K562 (cell line): ENCODE results near the gene STAT6. TPM values are rescaled to one million over a fixed set of nuclear protein-coding genes. Genes with fewer than 3 reads are reported as not detected.
A peak's percentile ranks its signal among the peaks of the same experiment; 100 is the strongest.

Source experiments
- ARID2 ChIP-seq: fragments of 450-650 bp; IDR thresholded peaks from 2 replicates; pipeline ENCODE4 v1.6.1; 2017; ENCODE audit warnings: antibody characterized with exemption, mild to moderate bottlenecking
- ATF7 ChIP-seq: fragments of 450-650 bp; IDR thresholded peaks from 2 replicates; pipeline ENCODE4 v1.7.1; 2014; ENCODE audit warnings: mild to moderate bottlenecking, moderate library complexity
- BCLAF1 ChIP-seq, 2 experiments: fragments of 450-650 bp in 1 of 2; IDR thresholded peaks; 2 replicates each; pipeline ENCODE4 v1.6.1; 2011 to 2017; ENCODE audit warnings: low read depth in 2 of 2, antibody characterized with exemption in 1 of 2, borderline replicate concordance in 1 of 2, low read length in 1 of 2, mild to moderate bottlenecking in 1 of 2, mixed read lengths in 1 of 2; ENCODE audit not compliant: control insufficient read depth in 1 of 2
- CC2D1A ChIP-seq: fragments of 450-650 bp; IDR thresholded peaks from 2 replicates; pipeline ENCODE4 v1.6.1; 2017; ENCODE audit warnings: mild to moderate bottlenecking
- CREM ChIP-seq: IDR thresholded peaks from 2 replicates; pipeline ENCODE4 v1.6.1; 2014; ENCODE audit warnings: antibody characterized with exemption, low read depth
- ERF ChIP-seq: fragments of 450-650 bp; formaldehyde crosslinking; IDR thresholded peaks from 2 replicates; pipeline ENCODE4 v1.4.0; 2020; ENCODE audit warnings: mild to moderate bottlenecking, mixed read lengths
- KLF1 ChIP-seq: fragments of 450-650 bp; IDR thresholded peaks from 2 replicates; pipeline ENCODE4 v1.6.1; 2016; ENCODE audit warnings: missing genetic modification characterization, missing compliant biosample characterization
- MAFK ChIP-seq: IDR thresholded peaks from 2 replicates; pipeline ENCODE4 v1.6.1; 2011; ENCODE audit warnings: low read length, improper control_type of control experiment
- MAZ ChIP-seq, 2 experiments: fragments of 450-650 bp in 1 of 2; sonication (generic) in 1 of 2; formaldehyde crosslinking; IDR thresholded peaks in 1 of 2; conservative IDR thresholded peaks in 1 of 2; 2 replicates each; pipeline versions ENCODE4 v1.4.0 to v1.5.0; 2020; ENCODE audit warnings: mild to moderate bottlenecking in 1 of 2, missing genetic modification reagents in 1 of 2
- PHF20 ChIP-seq: fragments of 450-650 bp; IDR thresholded peaks from 2 replicates; pipeline ENCODE4 v1.6.1; 2018; ENCODE audit not compliant: partially characterized antibody
- PTRF ChIP-seq: fragments of 450-650 bp; IDR thresholded peaks from 2 replicates; pipeline ENCODE4 v1.6.1; 2016; ENCODE audit warnings: mild to moderate bottlenecking, missing genetic modification characterization, missing compliant biosample characterization
- RBM25 ChIP-seq: fragments of 200-400 bp; formaldehyde crosslinking; IDR thresholded peaks from 2 replicates; pipeline ENCODE4 v1.6.1; 2018; ENCODE audit warnings: low read length, low read depth, moderate library complexity; ENCODE audit not compliant: severe bottlenecking
- SIN3A ChIP-seq, 2 experiments: fragments of 150-350 bp in 1 of 2; IDR thresholded peaks; 2 replicates each; pipeline ENCODE4 v1.6.1; 2011 to 2016; ENCODE audit warnings: borderline replicate concordance in 2 of 2, low read depth in 2 of 2, low read length in 2 of 2, mild to moderate bottlenecking in 2 of 2, moderate library complexity in 2 of 2; ENCODE audit not compliant: control insufficient read depth in 1 of 2
- SLC30A9 ChIP-seq: fragments of 250-450 bp; sonication (Bioruptor Pico); IDR thresholded peaks from 2 replicates; pipeline ENCODE4 v1.8.0; 2022; ENCODE audit warnings: mild to moderate bottlenecking, moderate library complexity
- SP1 ChIP-seq: sonication (generic); formaldehyde crosslinking; IDR thresholded peaks from 2 replicates; pipeline ENCODE4 v1.8.1; 2022; ENCODE audit warnings: mild to moderate bottlenecking, missing genetic modification reagents
- ZBTB26 ChIP-seq: fragments of 450-650 bp; formaldehyde crosslinking; IDR thresholded peaks from 2 replicates; pipeline ENCODE4 v1.4.0; 2022; ENCODE audit warnings: missing genetic modification characterization
- ZNF12 ChIP-seq: sonication (generic); formaldehyde crosslinking; IDR thresholded peaks from 2 replicates; pipeline ENCODE4 v1.4.0; 2020; ENCODE audit warnings: mild to moderate bottlenecking, missing genetic modification reagents
- ZNF778 ChIP-seq: fragments of 450-650 bp; formaldehyde crosslinking; IDR thresholded peaks from 2 replicates; pipeline ENCODE4 v1.4.0; 2020; ENCODE audit warnings: mild to moderate bottlenecking, moderate library complexity
- polyA plus RNA-seq, 8 experiments: library from polyadenylated mRNA; depleted of rRNA in 4 of 8; stranded (reverse) in 5 of 8; unstranded in 3 of 8; fragments of >200 nt; fragmentation: Nextera tagmentation in 2 of 8; fragmentation: Illumina TruSeq in 1 of 8; extraction: Ambion mirVana in 2 of 8; extraction: Trizol in 1 of 8; gene quantifications; 2 replicates each; pipeline versions ENCODE4 v1.2.1 to v1.2.3, GENCODE V29; 2011 to 2014; ENCODE audit warnings: inconsistent platforms in 1 of 8, missing spikeins in 1 of 8
- total RNA-seq, 7 experiments: library from RNA; depleted of rRNA in 6 of 7; stranded (reverse); fragments of >200 nt in 6 of 7; fragmentation: Illumina TruSeq in 2 of 7; extraction: Trizol in 2 of 7; gene quantifications; 2 replicates each; pipeline versions ENCODE4 v1.2.1 to v1.2.3, GENCODE V29; 2011 to 2021; ENCODE audit warnings: low replicate concordance in 1 of 7
- TF ChIP-seq, protein P1 (sequence below): fragments of 450-650 bp; IDR thresholded peaks from 2 replicates; pipeline ENCODE4 v1.7.1; 2018; ENCODE audit warnings: mild to moderate bottlenecking, low read depth; ENCODE audit not compliant: partially characterized antibody
- TF ChIP-seq, protein P2 (sequence below), 2 experiments: fragments of 450-650 bp; IDR thresholded peaks; 2 replicates each; pipeline ENCODE4 v1.6.1; 2016

The STAT6 gene
- total and polyA plus RNA-seq, 9 of the 15 experiments (the other 6 are each of a cell fraction or from before 2014, with no cell fraction given), result 2.4 to 49.5 (median 26.5) TPM

DNA sequence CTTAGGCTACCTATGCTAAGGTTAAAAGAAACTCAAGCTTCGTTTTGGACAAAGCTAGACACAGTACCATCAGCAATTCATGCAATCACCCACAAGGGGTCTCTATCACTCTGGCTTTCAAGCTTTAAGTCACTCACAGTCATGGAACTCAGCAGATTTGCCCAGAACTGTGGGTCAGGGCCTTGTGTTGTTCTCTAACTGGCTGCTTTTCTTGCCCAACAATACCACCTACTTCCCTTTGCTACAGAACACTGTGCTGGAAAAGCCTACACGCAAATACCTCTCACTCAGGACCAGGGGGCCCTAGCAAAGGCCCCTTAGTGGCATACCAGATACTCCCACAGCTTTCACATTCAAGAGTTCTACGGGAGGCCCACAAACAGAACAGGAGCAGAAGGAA lies 41.6 kb downstream of the STAT6 start (continued):
- TF ChIP-seq PHF20, result no peak
- TF ChIP-seq MAFK, result peak; percentile 44; the same call in 1 of the 2 replicates
- TF ChIP-seq, protein P1, sequence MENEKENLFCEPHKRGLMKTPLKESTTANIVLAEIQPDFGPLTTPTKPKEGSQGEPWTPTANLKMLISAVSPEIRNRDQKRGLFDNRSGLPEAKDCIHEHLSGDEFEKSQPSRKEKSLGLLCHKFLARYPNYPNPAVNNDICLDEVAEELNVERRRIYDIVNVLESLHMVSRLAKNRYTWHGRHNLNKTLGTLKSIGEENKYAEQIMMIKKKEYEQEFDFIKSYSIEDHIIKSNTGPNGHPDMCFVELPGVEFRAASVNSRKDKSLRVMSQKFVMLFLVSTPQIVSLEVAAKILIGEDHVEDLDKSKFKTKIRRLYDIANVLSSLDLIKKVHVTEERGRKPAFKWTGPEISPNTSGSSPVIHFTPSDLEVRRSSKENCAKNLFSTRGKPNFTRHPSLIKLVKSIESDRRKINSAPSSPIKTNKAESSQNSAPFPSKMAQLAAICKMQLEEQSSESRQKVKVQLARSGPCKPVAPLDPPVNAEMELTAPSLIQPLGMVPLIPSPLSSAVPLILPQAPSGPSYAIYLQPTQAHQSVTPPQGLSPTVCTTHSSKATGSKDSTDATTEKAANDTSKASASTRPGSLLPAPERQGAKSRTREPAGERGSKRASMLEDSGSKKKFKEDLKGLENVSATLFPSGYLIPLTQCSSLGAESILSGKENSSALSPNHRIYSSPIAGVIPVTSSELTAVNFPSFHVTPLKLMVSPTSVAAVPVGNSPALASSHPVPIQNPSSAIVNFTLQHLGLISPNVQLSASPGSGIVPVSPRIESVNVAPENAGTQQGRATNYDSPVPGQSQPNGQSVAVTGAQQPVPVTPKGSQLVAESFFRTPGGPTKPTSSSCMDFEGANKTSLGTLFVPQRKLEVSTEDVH, result peak; percentile 15
- TF ChIP-seq KLF1 (tag), result no peak
- no peak for TF ChIP-seq SIN3A (IDR thresholded peaks at IDR 0.05; ENCODE audit: borderline replicate concordance in 2 of 2, control insufficient read depth in 1 of 2, low read depth in 2 of 2, low read length in 2 of 2)
- TF ChIP-seq, protein P2, sequence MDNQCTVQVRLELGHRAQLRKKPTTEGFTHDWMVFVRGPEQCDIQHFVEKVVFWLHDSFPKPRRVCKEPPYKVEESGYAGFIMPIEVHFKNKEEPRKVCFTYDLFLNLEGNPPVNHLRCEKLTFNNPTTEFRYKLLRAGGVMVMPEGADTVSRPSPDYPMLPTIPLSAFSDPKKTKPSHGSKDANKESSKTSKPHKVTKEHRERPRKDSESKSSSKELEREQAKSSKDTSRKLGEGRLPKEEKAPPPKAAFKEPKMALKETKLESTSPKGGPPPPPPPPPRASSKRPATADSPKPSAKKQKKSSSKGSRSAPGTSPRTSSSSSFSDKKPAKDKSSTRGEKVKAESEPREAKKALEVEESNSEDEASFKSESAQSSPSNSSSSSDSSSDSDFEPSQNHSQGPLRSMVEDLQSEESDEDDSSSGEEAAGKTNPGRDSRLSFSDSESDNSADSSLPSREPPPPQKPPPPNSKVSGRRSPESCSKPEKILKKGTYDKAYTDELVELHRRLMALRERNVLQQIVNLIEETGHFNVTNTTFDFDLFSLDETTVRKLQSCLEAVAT (IDR thresholded peaks at IDR 0.05), result 0 out of 4 replicates have a peak, but pooled peaks of 1 of the 2 experiments have one; percentile 26
- 0 out of 4 replicates have a peak, but pooled peaks of 1 of the 2 experiments have one; percentile 39 for TF ChIP-seq MAZ (CRISPR knock-in tag; conservative IDR thresholded peaks at IDR 0.05 in 1 of 2, IDR thresholded peaks at IDR 0.05 in 1 of 2)
- no peak for TF ChIP-seq BCLAF1 (IDR thresholded peaks at IDR 0.05; ENCODE audit: borderline replicate concordance in 1 of 2, control insufficient read depth in 1 of 2, low read depth in 2 of 2, low read length in 1 of 2)
- TF ChIP-seq PTRF (tag), result no peak
- TF ChIP-seq CC2D1A, result peak; percentile 88
- TF ChIP-seq ZNF12 (CRISPR knock-in tag), result no peak
- no peak for TF ChIP-seq ERF (CRISPR knock-in tag)
- TF ChIP-seq ATF7, result peak; percentile 9; the same call in 1 of the 2 replicates
- TF ChIP-seq CREM, result 0 out of 2 replicates have a peak, but pooled peaks have one; percentile 19
- 0 out of 2 replicates have a peak, but pooled peaks have one; percentile 29 for TF ChIP-seq ZBTB26 (CRISPR knock-in tag)
- no peak for TF ChIP-seq SP1 (CRISPR knock-in tag)
- no peak for TF ChIP-seq ZNF778 (CRISPR knock-in tag)
- TF ChIP-seq RBM25, result no peak
- no peak for TF ChIP-seq SLC30A9 (CRISPR knock-in tag)
- peak; percentile 93 for TF ChIP-seq ARID2
